ENCODE data around the gene CTSK. TPM values are rescaled to one million over a fixed set of nuclear protein-coding genes. Genes with fewer than 3 reads are reported as not detected.
"Not testable (repeated sequence)": the region's sequence is repeated elsewhere in the genome, so short reads cannot be mapped to it uniquely, and the experiment has no call there.

Gene CTSK
- total and polyA plus RNA-seq, 2 donors from 2014 or later: 11.6 to 16.8 TPM

DNA sequence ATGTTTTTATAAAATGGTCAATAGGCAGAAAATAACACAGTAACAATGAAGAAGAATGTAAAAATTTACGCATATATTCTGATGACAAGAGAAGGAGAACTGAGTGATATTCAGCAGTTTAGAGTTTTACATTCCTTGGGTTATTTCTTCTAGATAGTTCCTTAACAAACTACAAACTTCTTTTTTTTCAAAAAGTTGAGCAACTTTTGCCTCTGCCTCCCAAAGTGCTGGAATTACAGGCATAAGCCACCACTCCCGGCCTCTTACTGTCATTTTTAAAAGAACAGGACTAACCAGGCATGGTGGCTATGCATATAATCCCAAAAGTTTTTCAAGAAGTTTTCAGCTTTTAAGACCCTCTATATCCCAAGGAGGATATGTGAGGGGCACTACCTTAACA, 35.4 kb upstream of the CTSK start:
- H3K9me3 ChIP-seq (ENCODE audit: control insufficient read depth in 2 of 3, insufficient read depth in 1 of 3, low read length in 3 of 3): no peaks in the 10 kb centered on the region
- no peaks in the 10 kb centered on the region for H3K27me3 ChIP-seq (ENCODE audit: control insufficient read depth, insufficient read depth, low read length)
- FAIRE-seq (no peak), DNase-seq (no peak)
- H3K36me3 ChIP-seq (ENCODE audit: control insufficient read depth in 2 of 3, insufficient read depth in 3 of 3, low read length in 3 of 3): peaks cover 0 to 15% (median 2%) of the 10 kb centered on the region in 3 donors
- intact Hi-C loops (cut with DNase I): no loop called here
- H3K4me1 ChIP-seq (ENCODE audit: control insufficient read depth in 2 of 3, insufficient read depth in 2 of 3, low read depth in 1 of 3, low read length in 3 of 3): no peaks in the 10 kb centered on the region
- no peak for TF ChIP-seq CTCF (IDR thresholded peaks at IDR 0.05; ENCODE audit: borderline replicate concordance, extremely low read depth, insufficient read depth)
- no peak overlapping the region for H3K27ac ChIP-seq (ENCODE audit: low read depth in 2 of 2, low read length in 2 of 2)
- no peak overlapping the region for H3K9ac ChIP-seq (ENCODE audit: low read length in 3 of 3)
- H3K4me3 ChIP-seq (ENCODE audit: low read length in 3 of 3): no peak overlapping the region

DNA sequence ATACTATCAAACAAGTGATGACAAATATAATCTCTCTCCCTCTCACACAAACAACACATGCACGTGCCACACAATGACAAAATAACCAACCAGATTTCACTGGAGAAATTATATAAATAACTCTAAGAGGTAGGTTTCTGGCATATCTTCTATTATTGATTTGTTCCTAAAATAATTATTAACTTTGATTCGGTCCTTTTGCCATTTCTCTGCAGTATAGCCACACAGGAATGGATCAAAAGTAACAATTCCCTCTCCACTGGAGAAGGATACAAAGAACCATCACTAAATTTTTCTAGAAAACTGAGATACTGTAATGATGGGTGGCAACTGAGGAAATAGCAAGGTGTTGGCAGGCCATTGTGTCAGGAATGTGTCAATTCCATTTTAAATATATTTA, 34.9 kb upstream of the CTSK start:
- no peak for DNase-seq
- FAIRE-seq: no peak
- intact Hi-C loops (cut with DNase I): no loop called here
- TF ChIP-seq CTCF (IDR thresholded peaks at IDR 0.05; ENCODE audit: borderline replicate concordance, extremely low read depth, insufficient read depth): no peak
- Histone ChIP-seq H3K4me1 (ENCODE audit: control insufficient read depth in 2 of 3, insufficient read depth in 2 of 3, low read depth in 1 of 3, low read length in 3 of 3) (no peaks in the 10 kb centered on the region), H3K27ac (ENCODE audit: low read depth in 2 of 2, low read length in 2 of 2) (no peak overlapping the region), H3K4me3 (ENCODE audit: low read length in 3 of 3) (no peak overlapping the region), H3K27me3 (ENCODE audit: control insufficient read depth, insufficient read depth, low read length) (no peaks in the 10 kb centered on the region), H3K9me3 (ENCODE audit: control insufficient read depth in 2 of 3, insufficient read depth in 1 of 3, low read length in 3 of 3) (no peaks in the 10 kb centered on the region), H3K9ac (ENCODE audit: low read length in 3 of 3) (no peak overlapping the region), H3K36me3 (ENCODE audit: control insufficient read depth in 2 of 3, insufficient read depth in 3 of 3, low read length in 3 of 3) (peaks cover 0 to 17% (median 2%) of the 10 kb centered on the region in 3 donors)

DNA sequence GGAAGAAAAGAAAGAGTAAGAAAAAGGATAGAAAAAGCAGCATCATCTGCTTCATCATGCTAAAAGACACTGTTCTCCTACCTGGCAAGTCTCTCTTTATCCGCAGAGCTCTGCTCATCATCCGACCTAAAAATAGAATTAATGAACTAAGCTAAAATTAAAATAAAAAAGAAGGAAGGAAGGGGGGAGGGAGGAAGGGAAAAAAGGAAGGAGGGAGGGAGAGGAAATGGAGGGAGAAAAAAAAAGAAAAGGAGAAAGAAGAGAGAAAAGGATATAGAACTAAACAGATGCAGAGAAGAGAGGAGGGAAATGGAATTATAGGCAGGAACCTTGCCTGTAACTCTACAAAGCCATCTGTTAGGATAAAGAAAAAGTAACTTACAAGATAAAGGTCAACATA, 34.3 kb upstream of the CTSK start:
- Histone ChIP-seq H3K9me3 (ENCODE audit: control insufficient read depth in 2 of 3, insufficient read depth in 1 of 3, low read length in 3 of 3) (no peaks in the 10 kb centered on the region), H3K36me3 (ENCODE audit: control insufficient read depth in 2 of 3, insufficient read depth in 3 of 3, low read length in 3 of 3) (peaks cover 0 to 19% (median 2%) of the 10 kb centered on the region in 3 donors), H3K9ac (ENCODE audit: low read length in 3 of 3) (no peak overlapping the region), H3K27me3 (ENCODE audit: control insufficient read depth, insufficient read depth, low read length) (no peaks in the 10 kb centered on the region), H3K27ac (ENCODE audit: low read depth in 2 of 2, low read length in 2 of 2) (no peak overlapping the region), H3K4me1 (ENCODE audit: control insufficient read depth in 2 of 3, insufficient read depth in 2 of 3, low read depth in 1 of 3, low read length in 3 of 3) (no peaks in the 10 kb centered on the region), H3K4me3 (ENCODE audit: low read length in 3 of 3) (no peak overlapping the region)
- FAIRE-seq: no peak
- no peak for DNase-seq
- intact Hi-C loops (cut with DNase I): no loop called here
- TF ChIP-seq CTCF (IDR thresholded peaks at IDR 0.05; ENCODE audit: borderline replicate concordance, extremely low read depth, insufficient read depth): no peak

DNA sequence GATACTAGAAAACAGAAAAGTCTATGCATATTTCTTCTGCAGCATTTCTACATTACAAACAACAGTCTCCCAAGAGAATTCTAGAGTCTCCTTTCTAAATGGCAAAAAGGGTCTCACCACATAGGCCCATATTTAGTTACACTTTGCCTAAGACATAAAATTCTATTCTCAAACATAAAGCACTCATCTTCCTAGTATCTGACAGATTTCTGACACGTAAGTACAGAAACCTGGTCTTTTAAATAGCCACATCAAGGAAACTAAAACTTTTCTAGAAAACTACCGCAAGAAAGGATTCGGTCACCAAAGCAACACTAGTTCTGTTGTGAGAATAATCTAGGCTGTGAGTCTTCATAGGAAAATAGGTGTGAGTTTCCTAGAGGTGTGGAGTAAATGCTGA, 33.6 kb upstream of the CTSK start:
- Histone ChIP-seq H3K27ac (ENCODE audit: low read depth in 2 of 2, low read length in 2 of 2) (no peak overlapping the region), H3K9me3 (ENCODE audit: control insufficient read depth in 2 of 3, insufficient read depth in 1 of 3, low read length in 3 of 3) (no peaks in the 10 kb centered on the region), H3K4me3 (ENCODE audit: low read length in 3 of 3) (no peak overlapping the region), H3K36me3 (ENCODE audit: control insufficient read depth in 2 of 3, insufficient read depth in 3 of 3, low read length in 3 of 3) (peaks cover 0 to 23% (median 2%) of the 10 kb centered on the region in 3 donors), H3K4me1 (ENCODE audit: control insufficient read depth in 2 of 3, insufficient read depth in 2 of 3, low read depth in 1 of 3, low read length in 3 of 3) (no peaks in the 10 kb centered on the region), H3K9ac (ENCODE audit: low read length in 3 of 3) (no peak overlapping the region), H3K27me3 (ENCODE audit: control insufficient read depth, insufficient read depth, low read length) (no peaks in the 10 kb centered on the region)
- FAIRE-seq (no peak), DNase-seq (no peak)
- intact Hi-C loops (cut with DNase I): no loop called here
- no peak for TF ChIP-seq CTCF (IDR thresholded peaks at IDR 0.05; ENCODE audit: borderline replicate concordance, extremely low read depth, insufficient read depth)

- FAIRE-seq; intact Hi-C loops (cut with DNase I); H3K4me3 ChIP-seq (ENCODE audit: low read length in 3 of 3); H3K9me3 ChIP-seq (ENCODE audit: control insufficient read depth in 2 of 3, insufficient read depth in 1 of 3, low read length in 3 of 3); H3K27ac ChIP-seq (ENCODE audit: low read depth in 2 of 2, low read length in 2 of 2); DNase-seq; H3K4me1 ChIP-seq (ENCODE audit: control insufficient read depth in 2 of 3, insufficient read depth in 2 of 3, low read depth in 1 of 3, low read length in 3 of 3); H3K9ac ChIP-seq (ENCODE audit: low read length in 3 of 3); H3K27me3 ChIP-seq (ENCODE audit: control insufficient read depth, insufficient read depth, low read length): not testable (repeated sequence)
- H3K36me3 ChIP-seq (ENCODE audit: control insufficient read depth in 2 of 3, insufficient read depth in 3 of 3, low read length in 3 of 3): peaks cover 3 to 24% (median 5%) of the 10 kb centered on the region in 3 donors
These were observed 32.8 kb upstream of the CTSK start for GRCh38 chr1:150840850-150841249.
